ENCODE data around the gene PHF2. TPM values are rescaled to one million over a fixed set of nuclear protein-coding genes. Genes with fewer than 3 reads are reported as not detected.

PHF2 gene
- polyA plus RNA-seq, 4 donors: 41.7 to 43.9 (median 43.0) TPM

DNA sequence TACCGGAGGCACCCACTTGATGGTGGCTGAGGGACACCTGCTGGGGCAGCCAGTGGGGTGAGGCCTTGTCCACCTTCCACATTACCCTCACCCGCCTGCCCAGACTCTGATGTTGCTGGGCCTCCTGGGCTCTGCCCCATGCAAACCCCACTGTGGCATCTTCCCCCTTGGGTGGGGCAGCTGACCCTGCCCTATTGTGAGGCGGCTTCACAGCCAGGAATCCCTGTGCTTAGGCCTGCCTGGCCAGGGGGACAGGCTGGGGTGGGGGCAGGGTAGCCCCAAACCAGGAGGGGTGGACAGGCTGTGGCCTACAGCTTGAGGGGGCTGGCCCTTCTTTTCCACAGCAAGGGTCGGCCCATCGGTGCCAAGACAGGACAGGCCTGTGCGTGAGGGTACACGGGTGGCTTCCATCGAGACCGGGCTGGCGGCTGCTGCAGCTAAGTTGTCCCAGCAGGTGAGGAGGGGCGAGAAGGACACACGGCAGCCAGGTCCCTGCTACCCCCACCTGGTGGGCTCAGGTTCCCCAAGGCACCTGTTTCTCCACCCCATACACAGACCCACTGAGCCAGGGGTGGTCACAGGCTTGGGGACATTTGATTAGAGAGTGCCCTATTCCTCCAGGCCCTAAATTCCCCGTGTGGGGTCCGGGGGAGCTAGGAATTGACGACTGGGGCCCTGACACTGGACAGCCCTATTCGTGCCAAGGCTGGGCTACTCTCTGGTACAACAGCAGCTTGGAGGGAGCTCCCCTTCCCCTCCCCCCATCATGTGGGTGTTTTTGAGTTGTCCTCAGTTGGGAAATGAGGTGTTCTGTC, 99.2 kb downstream of the PHF2 start:
- no peak for DNase-seq (ENCODE audit: low read depth in 4 of 4, low spot score in 3 of 4)

GRCh38 chr9:93676310-93677047, 100.1 kb downstream of the PHF2 start:
- DNase-seq (ENCODE audit: low read depth in 4 of 4, low spot score in 3 of 4): no peak

DNA sequence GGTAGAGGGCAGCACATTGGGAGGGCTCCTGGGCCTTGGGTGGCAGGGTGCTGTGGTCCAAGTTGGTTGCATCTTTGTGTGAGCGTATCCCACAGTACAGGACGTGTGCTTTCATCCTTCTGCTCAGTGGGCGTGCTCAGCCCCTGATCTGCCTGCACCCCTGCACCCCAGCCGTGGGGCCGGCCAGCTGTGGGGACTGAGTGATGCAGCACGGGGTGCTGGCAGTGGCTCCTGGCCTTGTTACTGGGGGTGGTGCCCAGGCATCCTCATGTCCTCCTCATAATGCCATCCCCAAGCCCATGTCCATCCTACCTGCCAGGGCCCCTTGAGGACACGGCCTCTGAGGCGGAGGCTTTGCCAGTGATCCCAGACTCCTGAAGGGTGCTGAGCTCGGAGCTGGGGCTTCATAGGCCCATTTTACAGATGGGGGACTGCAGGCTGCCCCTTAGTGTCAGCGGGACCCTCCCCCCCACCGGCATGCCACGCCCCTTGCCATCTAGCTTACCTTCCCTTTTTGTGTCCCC, 100.7 kb downstream of the PHF2 start:
- no peak for DNase-seq (ENCODE audit: low read depth in 4 of 4, low spot score in 3 of 4)

DNA sequence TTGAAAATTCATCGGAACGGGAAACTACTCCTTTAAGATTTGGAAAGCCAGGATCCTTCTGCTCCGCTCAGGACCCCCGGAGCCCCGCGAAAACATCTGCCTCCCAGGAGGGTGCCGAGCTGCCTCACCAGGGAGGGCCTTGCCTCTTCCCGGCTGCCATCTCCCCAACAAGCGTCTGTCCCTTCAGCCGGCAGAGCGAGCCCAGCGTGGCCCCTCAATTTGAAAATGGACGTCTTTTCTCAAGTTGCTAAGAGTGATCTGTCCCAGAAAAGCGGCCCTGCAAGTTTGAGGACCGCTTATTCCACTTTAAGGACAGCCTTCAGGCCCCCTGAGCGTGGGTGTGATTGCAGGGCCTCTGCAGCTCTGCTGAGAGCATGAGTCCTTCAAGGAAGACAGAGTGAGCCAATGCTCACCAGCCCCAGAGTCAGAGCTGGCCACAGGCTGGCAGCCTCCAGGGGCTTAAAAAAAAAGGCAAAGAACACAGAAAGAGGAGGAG, 101.3 kb downstream of the PHF2 start:
- no peak for DNase-seq (ENCODE audit: low read depth in 4 of 4, low spot score in 3 of 4)

DNA sequence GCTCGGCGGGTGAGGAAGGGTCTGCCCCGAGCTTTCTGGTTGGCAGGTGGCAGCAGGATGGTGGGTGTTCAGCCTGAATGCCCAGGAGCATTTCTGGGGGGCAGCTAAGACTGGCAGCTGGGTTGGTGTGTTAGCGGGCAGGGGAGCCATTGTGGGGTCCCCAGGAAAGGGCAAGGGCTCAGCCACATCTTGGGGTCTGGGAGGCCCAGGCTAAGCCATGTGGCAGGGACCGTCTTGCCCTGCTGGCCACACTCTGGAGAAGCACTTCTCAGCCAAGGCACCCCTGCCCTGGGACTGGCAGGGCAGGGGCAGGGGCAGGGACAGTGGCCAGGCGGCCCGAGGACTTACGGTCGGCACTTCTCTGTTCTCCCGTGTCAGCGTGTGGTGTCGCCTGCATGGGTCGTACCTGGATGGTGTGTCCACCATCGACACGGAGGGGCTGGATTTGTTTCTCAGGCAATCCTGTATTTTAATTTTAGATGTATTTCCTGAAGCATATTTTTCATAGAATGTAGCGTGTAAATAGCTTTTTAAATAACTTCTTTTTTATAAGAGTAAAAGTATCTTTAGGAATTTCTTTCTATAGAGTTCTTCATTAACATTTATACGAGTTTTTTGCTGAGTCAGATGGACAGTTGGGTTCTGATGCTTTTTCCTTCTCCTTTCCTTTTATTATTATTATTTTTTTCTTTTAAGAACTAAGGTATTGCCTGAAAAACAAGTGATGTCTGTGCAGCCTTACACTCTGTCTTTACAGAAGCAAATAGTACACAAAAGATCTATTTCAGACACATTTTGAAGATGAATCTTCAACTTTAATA, 102.0 kb downstream of the PHF2 start:
- DNase-seq (ENCODE audit: low read depth in 4 of 4, low spot score in 3 of 4): no peak

DNA sequence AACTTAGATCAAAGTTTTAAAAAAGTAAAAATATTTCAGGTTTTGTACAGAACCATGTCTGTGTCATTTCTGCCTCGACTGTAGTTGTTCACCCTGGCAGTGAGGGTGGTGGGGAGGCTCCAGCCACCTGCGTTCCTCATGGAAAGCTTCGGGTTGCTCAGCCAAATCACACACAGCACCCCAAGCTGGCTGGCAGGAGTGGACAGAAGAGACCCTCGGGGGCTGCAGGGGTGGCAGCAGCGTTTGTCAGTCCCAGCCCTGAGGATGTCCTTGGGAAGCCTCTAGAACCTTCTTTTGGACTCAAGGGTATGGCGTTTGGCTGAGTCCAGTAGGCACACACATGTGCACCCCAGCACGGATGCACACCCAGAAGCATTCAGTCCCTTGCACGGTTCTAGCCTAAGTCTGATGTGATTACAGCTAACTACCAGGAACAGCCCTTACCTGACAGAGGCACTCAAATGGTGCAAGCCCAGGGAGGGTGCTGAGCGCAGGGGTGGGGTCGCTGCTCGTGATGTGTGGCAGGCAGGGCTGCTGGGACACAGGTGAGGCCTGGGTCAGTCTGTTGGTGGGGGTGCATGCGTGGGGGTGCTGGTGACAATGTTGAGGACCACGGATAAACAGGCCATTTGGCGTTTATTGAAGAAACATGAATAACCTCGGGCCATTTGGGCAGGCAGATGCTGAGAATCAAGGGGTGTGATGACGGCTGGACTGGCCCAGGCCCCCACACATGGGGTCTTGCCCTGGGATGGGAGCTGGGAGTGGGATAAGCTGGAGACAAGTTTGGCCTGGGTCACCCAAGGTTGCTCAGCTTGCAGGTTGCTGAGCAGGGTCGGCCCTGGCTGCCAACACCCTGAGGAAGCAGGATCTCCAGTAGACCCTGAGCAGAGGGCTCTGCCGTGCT, 103.4 kb downstream of the PHF2 start:
- DNase-seq (ENCODE audit: low read depth in 4 of 4, low spot score in 3 of 4): no peak

GRCh38 chr9:93680443-93681268, 104.3 kb downstream of the PHF2 start:
- DNase-seq (ENCODE audit: low read depth in 4 of 4, low spot score in 3 of 4): no peak

DNA sequence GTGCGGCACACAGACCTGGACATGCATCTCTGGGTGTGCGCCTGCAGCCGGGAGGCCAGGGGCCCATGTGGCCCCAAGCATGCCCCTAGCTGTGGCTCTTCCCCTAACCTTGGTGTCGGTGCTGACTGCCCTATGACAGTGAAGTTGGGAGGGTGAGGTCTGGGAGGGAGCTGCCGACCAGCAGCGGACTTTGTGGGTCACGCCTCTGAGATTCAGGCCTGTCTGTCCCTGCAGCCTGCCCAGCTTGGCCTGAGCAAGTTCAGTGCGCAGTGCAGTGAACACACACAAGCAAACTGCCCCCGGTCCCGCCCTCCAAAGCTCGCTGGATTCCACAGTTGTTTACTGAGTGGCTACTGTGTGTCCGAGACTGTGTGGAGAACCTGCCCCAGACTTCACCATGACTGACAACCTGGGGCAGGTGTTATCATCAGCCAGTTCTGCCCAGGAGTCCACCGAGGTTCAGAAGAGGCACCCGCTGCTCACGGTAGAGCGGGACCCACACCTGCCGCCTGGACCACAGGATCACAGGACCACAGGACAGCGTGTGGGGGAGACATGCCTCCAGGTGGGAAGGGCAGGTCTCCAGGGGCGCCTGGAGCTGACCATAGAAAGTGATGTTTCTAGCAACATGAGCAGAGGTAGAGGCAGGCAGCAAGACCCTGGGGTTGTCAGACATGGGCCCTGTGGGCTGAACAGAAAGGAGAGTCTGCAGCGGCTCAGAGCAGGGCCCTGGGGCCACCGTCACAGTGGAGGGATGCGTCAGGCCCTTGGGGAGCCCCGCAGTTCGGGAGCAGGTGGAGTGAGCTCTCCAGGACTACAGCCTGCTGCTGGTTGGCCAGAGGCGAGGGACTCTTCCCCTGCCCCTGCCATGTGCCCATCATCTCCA, 105.1 kb downstream of the PHF2 start:
- DNase-seq (ENCODE audit: low read depth in 4 of 4, low spot score in 3 of 4): no peak

- peak in 3 of 4 donors; percentile 5 to 35 (median 30) for DNase-seq (ENCODE audit: low read depth in 4 of 4, low spot score in 3 of 4)
These were observed 106.0 kb downstream of the PHF2 start for GRCh38 chr9:93682155-93682968.

DNA sequence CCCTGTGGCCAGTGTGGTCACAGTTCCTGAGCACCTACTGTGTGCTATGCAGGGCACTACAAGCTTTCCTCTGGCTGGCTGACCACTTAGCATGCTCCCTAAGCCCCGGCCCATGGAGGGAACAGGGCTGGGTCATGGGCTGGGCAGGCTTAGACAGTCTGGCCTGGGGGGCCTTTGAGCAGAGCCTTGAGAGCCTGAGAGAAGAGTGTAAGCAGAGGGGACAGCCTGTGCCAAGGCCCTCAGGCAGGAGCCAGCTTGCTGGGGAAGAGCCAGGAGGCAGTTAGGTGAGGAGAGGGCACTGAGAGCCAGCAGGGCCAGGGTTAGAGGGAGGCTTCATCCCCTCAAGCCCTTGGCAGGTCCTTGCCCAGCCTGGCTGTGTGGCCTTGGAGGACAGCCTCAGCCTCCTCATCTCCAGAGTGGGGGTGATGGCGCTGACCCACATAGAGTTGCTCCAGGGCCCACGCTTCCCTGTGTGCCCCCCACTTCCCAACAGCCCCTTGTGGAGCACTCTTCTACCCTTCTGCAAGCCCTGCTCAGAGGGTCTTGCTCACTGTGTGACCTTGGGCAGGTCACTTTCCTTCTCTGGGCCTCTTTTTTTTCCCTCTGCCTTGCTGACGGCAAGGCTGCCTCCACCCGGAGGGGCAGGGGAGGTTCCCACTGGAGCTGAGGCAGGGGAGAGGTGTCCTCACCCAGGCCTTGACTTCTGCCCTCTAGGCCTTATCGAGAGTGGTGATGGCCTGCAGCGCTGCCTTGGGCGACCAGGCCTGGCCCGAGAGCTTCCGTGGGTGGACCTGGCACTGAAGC, 107.1 kb downstream of the PHF2 start:
- DNase-seq (ENCODE audit: low read depth in 4 of 4, low spot score in 3 of 4): no peak

DNA sequence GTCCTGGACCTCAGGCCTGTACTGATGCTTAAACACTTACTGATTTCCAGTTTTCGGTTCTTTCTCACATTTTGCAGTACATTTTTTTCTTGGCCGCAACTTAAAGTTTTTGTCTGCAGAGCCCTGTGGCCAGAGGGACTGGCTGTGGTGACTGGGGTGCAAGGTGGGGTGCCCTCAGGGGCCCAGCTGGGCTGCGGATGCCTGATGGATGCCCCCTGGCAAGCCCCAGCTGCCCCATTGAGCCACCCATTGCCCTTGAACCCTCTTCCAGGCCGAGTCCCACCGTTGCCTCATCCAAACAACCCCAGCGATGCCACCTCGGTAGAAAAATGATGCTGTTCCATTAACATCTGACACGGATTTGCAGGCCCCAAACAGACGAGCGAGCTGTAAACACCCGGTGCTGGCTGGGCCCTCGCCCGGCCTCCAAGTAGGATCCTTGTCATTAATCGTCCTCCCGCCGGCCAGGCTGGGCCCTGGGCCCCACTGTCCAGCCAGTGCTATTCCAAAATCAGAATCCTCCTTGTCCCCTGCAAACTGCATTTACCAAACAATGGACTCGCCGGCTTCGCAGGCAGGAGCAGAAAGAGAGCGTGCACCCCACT, 107.9 kb downstream of the PHF2 start:
- no peak for DNase-seq (ENCODE audit: low read depth in 4 of 4, low spot score in 3 of 4)

GRCh38 chr9:93684806-93685543, 108.6 kb downstream of the PHF2 start:
- DNase-seq (ENCODE audit: low read depth in 4 of 4, low spot score in 3 of 4): no peak

DNA sequence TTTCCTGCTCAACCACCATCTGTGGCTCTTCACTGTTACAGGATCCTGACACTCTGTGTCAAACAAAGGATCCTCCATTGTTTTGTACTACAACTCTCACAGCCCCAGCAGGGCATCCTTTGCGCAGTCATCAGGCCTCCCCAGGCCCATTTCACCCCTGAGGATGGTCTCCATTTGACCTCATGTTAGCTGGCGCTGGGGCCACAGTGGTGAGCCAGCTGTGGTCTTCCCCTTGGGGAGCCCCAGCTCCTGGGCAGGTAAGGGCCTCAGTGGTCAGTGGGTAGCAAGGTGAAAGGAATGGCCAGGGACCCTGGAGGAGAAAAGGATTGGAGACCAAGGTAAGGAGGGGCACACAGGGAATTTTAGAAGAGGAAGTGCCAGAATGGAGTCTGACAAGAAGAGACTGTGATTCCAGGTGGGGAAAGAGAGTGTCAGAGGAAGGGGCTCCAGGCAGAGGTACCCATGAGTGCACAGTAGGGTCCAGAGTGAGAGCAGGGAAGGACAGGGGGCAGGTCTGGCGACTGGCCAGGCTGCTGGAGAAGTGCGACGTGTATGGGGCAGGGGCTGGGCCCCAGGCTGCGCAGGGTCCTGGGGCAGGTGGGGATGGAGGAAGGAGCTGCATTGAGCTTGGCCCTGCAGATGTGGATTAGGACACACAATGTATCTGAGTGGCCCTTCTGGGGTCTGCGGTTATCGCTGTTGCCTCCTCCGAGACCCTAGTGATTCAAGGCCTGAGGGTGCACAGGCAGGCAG, 109.9 kb downstream of the PHF2 start:
- no peak for DNase-seq (ENCODE audit: low read depth in 4 of 4, low spot score in 3 of 4)

DNA sequence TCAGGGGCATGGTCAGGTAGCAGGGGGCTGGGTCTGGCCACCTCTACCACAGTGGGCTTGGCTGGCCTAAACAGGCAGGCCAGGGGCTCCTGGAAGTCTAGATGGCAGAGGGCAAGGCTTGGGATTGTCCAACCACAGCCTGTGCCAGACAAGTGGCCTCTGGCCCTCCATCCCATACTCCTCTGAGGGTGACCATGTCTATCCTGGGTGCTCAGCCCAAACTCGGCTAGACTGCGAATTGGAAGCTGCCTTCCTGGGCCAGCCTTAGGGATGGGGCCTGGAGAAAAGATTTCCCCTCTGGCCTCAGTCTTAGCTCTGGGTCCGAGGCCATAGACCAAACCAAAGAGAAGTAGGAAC, 110.5 kb downstream of the PHF2 start:
- DNase-seq (ENCODE audit: low read depth in 4 of 4, low spot score in 3 of 4): no peak
